Activated CD4-positive, alpha-beta T cell treated with anti-CD3 and anti-CD28 coated beads for 48 hours (primary cell): ENCODE data around the gene HEATR9.
"Not testable (repeated sequence)": the region's sequence is repeated elsewhere in the genome, so short reads cannot be mapped to it uniquely, and the experiment has no call there.

ENCODE experiments used
- DNase-seq: peaks from one replicate; pipeline ENCODE4 v3.0.0-alpha.2; 2020

The HEATR9 gene

GRCh38 chr17:35868737-35869136 lies at the start of gene HEATR9:
Gene HEATR9, minus strand, starts transcription at chr17:35868891. Its CDS starts 149 bp downstream, at chr17:35868742.
- DNase-seq = no peak

DNA sequence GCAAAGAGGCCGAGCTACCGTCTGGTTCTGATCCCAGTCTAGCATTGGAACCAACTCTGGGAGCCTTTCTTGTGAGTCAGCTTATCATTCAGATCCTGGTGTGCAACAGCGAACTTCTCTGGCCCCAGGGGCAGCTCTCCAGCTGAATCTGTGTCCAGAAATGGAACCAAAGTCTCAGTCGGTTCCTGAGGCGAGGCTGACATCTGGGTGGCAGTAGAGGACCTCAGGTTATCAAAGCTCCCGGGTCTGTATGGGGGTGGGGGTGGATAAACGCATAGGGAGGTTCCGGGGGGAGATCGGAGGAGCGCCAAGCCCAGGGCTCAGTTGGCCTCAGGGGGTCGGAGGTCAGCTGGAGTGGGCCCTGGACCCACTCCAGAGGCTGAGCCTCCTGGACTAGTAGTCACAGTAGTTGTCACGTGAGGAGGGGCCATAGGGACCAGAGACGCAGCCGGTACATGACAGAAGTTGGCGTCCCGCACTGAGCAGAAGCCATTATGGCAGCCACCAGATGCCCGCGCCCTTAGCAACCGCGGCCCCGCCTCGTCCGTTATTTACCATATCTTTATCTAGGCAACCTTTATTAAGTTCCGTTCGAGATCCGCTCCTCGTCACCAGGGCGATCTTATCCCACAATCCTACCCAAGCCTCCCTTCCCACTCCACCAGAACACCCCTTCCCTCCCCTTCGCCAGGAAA lies 49.0 kb upstream of the HEATR9 start:
- no peak for DNase-seq

DNA sequence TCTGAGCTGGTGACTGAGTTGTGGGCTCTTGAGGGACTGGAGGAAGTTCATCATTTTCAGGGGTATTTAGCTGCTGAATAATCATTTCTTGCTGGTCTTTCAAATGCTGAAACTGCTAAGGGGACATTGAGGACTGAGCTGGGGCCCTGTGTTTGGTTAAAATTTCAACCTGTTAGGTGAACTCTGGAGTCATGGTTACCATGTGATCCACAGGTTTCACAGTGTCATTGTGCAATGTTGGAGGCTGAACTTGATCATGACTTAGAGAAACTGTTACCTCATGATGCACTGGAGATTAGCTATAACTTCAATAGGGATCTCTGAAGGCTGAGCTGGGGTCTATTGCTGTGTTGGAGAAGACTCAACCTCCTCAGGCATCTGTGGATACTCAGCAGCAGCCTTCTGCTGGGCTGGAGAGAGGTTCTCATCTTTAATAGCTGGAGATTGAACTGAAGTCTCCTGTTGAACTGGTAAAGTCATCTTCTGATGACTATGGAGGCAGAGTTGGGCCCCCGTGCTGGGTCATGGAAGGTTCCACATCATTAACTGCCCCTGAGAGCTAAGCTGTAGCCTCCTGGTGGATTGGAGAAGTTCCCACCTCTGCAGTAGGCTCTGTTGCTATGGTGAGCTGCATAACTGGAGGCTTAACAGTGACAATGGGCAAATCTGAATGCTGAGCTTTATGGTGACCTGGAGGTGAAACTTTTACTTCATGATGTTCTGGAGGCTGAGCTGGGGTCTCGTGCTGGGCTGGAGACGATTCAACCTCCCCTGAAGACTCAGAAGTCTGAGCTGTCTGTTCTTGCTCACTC lies 46.7 kb upstream of the HEATR9 start:
- DNase-seq = no peak

DNA sequence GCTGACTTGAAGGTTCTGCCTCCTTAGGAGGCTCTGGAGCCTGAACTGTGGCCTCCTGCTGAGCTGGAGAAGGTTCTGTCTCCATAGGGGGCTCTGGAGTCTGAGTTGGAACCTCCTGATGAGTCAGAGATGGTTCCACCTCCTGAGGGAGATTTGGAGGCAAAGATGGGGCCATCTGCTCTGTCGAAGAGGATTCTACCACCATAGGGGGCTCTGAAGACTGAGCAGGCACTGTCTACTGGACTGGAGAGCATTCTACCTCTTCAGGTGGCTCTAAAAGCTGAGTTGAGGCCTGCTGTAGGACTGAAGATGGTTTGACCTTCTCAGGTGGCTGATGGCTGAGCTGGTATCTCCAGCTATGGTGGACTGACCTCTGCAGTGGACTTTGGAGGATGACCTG lies 45.7 kb upstream of the HEATR9 start:
- no peak for DNase-seq

DNA sequence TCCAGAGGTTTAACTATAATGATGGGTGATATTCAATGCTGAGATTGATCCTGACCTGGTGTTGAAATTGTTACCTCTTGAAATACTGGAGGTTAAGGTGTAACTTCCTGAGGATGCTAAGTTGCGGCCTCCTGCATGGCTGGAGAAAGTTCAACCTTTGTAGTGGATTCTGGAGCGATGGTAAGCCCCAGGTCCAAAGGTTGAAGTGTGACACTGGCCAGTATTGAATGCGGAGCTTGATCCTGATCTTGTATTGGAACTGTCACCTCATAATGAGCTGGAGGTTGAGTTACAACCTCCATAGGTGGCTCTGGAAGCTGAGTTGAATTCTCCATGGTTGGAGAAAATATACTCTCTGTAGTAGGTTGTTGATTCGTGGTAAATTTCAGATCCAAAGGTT lies 44.9 kb upstream of the HEATR9 start:
- no peak for DNase-seq

GRCh38 chr17:35912942-35913341 lies 44.3 kb upstream of the HEATR9 start:
- DNase-seq = no peak

DNA sequence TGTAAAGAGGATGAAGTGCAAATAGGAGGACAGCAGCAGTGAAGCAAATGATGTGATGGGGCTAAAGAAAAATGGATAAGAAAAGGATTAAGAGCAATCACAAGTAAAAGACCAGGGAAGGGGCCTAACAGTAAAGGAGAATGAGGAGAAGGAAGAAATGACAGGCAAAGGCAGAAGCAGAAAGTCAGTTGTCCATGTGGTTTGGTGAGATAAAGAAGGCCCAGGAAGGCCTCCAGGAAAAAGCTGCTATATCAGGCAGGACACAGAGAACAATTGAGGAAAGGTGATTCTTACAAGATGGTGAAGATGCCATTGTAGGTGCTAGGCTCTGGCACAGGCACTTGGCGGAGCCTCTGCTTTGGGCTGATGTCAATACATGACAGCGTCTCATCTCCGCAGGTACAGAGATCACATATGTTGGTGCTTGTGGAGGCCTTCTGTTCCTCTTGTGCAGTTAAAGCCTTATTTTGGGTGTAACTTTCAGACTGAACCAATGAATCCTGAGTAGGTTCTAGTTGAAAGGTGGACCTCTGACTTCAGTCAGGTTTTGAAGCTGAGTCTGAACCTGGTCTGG lies 43.7 kb upstream of the HEATR9 start:
- no peak for DNase-seq

DNA sequence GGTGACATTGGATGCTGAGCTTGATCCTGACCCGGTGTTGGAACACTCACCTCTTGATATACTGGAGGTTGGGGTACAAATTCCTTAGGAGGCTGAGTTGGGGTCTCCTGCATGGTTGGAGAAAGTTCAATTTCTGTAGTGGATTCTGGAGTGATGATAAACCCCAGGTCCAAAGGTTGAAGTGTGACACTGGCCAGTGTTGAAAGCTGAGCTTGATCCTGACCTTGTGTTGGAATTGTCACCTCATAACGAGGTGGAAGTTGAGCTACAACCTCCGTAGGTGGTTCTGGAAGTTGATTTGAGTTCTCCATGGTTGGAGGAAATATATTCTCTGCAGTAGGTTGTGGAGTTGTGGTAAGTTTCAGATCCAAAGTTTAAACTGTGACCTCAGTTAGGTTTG lies 40.7 kb upstream of the HEATR9 start:
- DNase-seq = no peak

DNA sequence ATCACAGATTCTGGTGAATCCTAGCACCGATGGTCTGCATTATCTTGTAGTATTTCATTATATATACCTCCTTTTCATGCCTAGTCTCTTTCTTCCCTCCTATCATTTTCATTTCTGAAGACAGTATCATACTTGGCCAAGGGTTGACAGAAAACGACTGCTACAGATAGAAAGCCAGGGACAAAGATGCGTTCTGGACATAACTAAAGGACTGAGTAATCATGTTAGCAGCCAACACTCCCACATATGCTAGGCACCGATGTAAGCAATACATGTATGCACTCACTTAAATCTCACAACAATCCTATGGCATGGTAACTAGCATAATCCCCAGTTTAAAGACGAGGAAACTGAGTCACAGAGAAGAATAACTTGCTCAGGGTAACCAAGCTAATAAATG lies 39.0 kb upstream of the HEATR9 start:
- DNase-seq = no peak

DNA sequence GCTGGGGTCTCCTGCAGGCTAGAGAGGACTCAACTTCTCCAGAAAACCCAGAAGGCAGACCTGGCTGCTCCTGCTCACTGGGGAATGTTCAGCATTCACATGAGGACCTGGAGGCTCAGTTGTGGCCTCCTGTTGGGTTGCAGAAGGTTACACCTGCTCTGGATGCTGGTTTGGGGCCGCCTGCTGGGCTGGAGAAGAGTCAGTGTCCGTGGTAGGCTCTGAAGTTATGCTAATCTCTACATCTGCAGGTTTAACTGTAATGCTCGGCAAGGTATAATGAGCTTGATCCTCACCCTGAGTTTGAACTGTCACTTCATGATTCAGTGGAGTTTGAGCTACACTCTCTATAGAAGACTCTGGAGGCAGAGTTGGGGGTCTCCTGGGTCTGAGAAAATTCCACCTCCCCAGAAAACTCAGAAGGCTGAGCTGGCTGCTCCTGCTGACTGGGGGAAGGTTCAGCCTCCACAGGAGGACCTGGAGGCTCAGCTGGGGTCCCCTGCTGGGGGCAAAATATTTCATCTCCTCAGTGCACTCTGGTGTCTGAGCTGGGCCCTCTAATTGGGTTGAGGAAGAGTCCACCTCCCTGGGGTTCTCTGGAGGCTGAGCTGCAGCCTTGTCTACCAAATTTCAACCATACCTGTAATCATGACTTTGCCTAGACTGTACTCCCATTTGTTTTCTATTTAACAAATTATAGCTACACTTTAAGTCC lies 38.4 kb upstream of the HEATR9 start:
- no peak for DNase-seq

GRCh38 chr17:35906191-35906925 lies 37.7 kb upstream of the HEATR9 start:
- DNase-seq = no peak

DNA sequence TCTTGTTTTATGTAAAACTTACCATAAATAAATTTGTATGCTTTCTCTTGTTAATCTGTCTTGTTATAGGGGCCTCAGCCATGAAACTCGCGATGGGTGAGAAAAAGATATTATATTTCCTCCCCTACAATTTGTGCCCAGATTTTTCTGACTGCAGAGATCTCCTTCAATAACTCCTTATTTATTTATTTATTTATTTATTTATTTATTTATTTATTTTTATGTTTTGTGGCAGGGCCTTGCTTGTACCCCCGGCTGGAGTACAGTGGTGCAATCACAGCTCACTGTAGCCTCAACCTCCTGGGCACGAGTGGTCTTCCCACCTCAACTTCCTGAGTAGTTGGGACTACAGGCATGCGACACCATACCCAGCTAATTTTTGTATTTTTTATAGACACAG lies 34.8 kb upstream of the HEATR9 start:
- no peak for DNase-seq

DNA sequence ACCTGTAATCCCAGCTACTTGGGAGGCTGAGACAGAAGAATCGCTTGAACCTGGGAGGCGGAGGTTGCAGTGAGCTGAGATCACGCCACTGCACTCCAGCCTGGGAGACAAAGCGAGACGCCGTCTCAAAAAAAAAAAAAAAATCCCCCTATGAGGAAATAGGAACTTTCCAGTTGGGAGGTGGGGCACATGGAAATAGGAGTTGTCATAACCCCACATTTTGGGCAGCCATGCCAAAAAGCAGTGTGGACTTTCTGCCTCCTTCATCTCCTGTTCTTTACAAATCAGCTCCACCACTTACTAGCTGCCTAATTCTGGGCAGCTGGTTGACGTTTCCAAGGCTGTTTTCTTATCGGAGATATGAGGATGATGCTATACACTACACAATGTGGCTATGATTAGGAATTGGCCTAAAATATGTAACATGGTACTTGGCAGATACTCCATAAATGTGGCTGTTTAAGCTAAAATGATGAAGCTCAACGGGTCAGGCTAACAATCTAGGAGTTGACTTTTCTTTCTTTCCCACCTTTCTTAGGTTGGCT lies 33.0 kb upstream of the HEATR9 start:
- DNase-seq = no peak

- DNase-seq = no peak
Observed at GRCh38 chr17:35900708-35901480, 32.2 kb upstream of the HEATR9 start.

DNA sequence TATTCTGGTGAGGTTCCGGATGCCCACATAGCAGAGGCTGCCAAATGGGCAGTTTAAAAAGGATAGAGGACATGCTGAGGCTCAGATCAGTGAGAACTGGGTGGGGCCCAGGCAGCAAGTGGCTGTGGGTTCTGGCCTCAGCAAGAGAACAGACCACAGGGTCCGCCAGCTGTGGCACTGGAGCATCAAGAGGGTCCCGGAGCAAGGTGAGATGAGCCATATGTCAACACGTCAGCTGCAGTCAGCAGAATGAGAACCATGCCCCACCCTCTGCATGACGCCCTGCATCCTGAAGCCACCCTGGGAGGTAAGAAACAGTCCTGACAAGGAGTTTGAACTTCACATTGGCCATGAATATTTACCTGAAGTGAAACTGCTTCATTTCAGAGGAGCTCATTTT lies 31.6 kb upstream of the HEATR9 start:
- DNase-seq = no peak

- peak; percentile 46 for DNase-seq
Observed at GRCh38 chr17:35898283-35899070, 29.8 kb upstream of the HEATR9 start.

- DNase-seq = not testable (repeated sequence)
Observed at GRCh38 chr17:35897772-35898171, 29.1 kb upstream of the HEATR9 start.

DNA sequence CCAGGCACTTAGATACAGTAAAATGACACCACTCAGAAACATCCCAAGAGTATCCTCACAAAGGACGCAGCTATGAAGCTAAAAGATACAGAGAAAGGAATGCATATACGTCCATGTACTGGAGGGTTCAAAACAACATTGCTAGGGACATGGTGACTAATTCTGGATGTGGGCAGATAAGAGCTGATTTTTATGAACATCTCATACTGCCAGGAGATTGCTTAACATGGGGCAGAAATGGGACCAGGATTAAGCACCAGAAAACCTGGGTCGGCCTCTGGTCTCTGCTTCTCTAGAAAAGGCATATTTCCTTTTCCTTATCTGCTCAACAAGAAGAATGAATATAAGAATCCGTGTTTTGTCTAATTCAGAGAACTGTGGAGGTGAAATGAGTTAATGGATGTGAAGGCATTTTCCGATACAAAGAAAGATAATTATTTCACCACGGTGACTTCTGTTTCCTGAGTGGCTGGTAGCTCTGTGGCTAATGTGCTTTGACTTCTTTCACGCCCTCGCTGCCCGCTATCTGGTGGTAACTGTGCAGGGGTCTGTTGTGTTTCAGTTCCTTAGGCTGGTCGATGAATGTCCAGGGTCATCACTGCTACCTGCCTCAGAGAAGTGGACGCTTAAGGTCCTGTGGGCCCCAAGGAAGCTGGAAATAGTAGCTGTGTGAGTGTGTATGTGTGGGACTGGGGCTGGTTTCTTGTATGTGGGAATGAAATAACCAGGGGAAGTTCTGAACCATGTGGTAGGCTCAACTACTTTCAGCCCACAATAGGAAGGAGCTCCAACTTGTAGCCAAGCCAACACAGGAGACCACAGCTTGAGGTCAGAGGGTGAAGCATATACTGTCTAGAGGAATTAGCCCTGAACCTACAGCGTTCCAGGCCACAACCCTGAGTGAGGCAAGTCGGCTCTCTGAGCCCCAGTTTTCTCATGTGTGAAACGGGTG lies 27.2 kb upstream of the HEATR9 start:
- DNase-seq = peak; percentile 14

GRCh38 chr17:35894206-35894605 lies 25.5 kb upstream of the HEATR9 start:
- DNase-seq = no peak

DNA sequence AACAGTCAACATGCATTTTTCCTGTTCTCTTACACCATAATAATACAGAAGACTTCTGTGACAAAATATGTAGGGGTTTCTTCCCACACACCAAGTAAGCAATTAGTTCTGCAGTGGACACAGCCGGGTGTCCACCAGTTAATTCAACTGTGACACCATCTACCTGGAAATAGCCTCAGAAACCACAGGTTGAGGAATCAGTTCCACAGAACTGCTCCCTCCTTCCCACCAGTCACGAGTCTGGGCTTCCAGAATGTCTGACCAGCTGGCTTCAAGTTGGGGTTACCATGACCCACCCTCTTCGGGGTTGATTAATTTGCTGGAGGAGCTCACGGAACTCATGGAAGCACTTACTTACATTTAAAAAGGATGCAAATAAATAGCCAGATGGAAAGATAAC lies 25.1 kb upstream of the HEATR9 start:
- DNase-seq = no peak
